NCI-H2171 treated with DMSO at 0.1 percent for 48 hours (cell line): ENCODE measurements around the gene LIPG.
"Not testable (repeated sequence)": the region's sequence is repeated elsewhere in the genome, so short reads cannot be mapped to it uniquely, and the experiment has no call there.

Source experiments
- DNase-seq: peaks from one replicate; lab custom pipeline; 2025; lab: John Stamatoyannopoulos, UW

LIPG gene

GRCh38 chr18:49561289-49562193 lies at the start of gene LIPG:
TSS of gene LIPG (plus strand) at chr18:49562057. CDS start at chr18:49562309, 252 bp downstream.
- DNase-seq = peak; percentile 92

DNA sequence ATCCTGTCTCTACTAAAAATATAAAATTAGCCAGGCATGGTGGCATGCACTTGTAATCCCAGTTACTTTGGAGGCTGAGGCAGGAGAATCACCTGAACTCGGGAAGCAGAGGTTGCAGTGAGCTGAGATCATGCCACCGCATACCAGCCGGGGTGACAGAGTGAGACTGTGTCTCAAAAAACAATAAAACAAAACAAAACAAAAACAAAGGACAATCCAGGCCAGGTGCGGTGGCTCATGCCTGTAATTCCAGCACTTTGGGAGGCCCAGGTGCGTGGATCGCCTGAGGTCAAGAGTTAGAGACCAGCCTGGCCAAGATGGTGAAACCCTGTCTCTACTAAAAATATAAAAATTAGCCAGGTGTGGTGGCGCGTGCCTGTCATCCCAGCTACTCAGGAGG lies 49.0 kb upstream of the LIPG start:
- not testable (repeated sequence) for DNase-seq

DNA sequence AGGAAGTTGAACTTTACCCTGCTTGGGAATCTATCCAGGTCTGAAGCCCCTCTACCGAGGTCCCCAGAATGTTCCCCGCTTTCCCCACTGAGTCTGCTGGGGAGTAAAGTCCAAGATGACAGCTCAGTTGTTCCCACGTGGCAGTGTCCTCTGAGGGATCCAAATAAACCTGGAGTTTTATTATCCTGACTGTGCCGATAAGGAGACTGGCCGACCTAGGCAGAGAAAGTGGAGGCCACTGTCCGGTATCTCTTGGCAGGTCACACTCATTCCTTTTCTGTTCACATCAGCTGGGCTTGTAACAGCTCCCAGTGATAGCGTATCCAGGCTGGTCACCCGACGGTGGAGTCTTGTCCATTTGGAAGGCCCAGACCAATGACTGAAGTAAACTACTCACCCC lies 47.3 kb upstream of the LIPG start:
- no peak for DNase-seq

- DNase-seq = not testable (repeated sequence)
Observed at GRCh38 chr18:49515003-49515402, 46.9 kb upstream of the LIPG start.

DNA sequence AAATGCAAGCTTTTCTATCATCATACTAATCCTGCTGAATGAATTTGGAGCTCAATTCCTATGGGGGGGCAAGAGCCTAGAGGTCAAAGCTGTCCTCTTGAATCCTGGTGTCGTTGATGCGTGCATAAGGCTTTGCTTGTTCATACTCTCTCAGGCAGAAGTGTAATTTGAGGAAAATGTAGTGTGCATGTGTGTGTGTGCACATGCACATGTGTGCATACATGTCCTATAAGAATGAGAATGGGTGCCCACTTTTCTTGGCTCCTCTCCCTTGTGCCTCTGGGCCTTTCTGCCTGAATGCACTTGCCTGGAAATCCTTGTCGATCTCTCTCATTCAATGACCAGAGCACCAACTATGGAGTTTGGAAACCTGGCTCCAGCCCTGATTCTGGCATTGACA lies 46.3 kb upstream of the LIPG start:
- DNase-seq = no peak

- DNase-seq = no peak
Observed at GRCh38 chr18:49517483-49517882, 44.4 kb upstream of the LIPG start.

- DNase-seq = no peak
Observed at GRCh38 chr18:49519101-49519971, 42.5 kb upstream of the LIPG start.

GRCh38 chr18:49520661-49521145 lies 41.2 kb upstream of the LIPG start:
- DNase-seq = peak; percentile 91

- DNase-seq = peak; percentile 98
Observed at GRCh38 chr18:49521216-49521835, 40.5 kb upstream of the LIPG start.

DNA sequence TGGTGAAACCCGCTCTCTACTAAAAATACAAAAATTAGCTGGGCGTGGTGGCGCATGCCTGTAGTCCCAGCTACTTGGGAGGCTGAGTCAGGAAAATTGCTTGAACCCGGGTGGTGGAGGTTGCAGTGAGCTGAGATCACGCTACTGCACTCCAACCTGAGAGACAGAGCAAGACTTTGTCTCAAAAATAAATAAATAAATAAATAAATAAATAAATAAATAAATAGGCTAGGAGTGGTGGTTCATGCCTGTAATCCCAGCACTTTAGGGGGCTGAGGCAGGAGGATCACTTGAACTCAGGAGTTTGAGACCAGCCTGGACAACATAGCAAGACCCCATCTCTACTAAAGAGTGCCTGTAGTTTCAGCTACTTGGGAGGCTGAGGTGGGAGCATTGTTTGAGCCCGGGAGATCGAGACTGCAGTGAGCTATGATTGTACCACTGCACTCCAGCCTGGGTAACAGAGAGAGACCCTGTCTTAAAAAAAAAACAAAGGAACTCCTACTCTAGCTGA lies 38.2 kb upstream of the LIPG start:
- not testable (repeated sequence) for DNase-seq

DNA sequence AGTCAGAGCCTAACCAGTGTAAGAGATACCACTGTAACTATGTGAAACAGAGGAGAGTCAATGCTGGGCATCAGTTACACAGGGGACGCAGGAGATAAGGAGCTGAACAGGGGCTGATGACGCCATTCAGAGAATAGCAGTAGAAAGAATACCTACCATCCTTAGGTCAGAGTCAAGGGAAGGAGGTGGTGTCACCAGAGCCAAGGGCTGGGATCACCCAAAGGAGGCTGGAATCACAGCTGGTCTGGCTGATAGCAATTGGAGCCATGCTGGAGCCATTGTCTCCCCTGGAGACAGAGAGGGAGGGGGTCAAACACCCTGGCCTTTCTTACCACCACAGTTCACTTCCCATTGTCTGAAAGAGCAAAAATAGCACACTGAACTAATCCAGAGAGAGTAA lies 37.5 kb upstream of the LIPG start:
- DNase-seq = no peak

GRCh38 chr18:49524951-49525350 lies 36.9 kb upstream of the LIPG start:
- DNase-seq = no peak

DNA sequence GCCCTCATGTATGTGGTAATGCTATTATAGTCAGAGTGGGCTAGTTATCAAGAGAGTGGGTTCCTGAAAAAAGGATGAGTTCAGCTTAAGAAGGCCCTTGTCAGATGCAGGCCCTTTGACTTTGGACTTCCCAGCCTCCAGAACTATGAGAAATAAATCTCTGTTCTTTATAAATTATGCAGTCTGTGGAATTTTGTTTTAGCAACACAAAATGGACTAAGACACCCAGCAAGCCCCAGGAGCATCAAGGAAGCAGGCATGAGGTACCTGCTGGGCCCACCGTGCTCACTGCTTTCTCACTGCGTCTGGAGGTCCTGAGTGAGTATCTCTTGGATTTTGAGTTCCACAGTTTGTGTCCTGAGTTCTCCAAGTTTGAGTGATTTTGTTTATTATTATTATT lies 35.9 kb upstream of the LIPG start:
- DNase-seq = no peak

DNA sequence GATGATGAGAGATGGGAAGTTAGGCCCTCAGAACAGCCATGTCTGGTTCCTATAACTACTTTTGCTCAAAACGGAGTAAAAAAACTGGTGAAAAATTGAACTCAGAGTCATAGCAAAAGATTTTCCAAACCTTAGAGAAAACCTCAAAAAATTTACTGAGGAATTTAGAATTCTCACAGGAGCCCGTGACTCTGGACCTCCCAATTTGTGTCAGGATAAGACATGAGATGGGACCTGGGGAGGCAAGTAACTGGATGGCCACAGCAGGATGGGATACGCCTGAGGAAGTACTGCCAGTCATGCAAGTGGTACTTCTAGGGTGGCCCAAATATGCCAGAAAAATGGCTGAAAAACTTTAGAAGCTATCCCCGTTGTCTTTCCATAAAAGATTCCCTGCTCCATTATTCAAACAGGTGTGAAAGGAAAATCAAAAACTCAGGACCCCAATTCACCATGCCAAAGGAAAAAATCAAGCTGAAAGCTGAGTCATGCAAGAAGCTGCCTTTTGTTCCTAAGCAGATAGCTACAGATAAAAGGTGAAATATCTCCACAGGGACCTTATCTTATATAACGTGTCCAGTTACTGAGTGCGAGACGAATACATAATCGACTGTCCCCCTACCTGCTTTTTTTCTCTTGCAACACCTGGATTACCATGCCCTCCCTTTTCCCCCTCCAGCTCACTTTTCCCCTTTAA lies 34.1 kb upstream of the LIPG start:
- DNase-seq = no peak

DNA sequence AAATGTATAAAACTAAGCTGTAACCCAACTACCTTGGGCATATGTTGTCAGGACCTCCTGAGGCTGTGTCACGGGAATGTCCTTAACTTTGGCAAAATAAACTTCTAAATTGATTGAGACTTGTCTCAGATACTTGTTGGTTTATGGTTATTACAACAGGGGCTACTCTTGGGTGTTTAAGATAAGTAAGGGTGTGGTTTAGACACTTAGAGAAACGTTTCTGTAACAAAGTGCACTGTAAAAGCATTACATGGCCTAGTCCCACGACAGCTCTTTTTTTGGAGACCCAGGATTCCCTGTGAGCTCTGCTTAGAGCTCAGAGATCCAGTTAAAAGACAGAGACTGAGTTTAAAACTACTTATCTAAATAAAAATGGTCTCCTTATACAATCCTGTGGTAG lies 32.3 kb upstream of the LIPG start:
- DNase-seq = no peak

DNA sequence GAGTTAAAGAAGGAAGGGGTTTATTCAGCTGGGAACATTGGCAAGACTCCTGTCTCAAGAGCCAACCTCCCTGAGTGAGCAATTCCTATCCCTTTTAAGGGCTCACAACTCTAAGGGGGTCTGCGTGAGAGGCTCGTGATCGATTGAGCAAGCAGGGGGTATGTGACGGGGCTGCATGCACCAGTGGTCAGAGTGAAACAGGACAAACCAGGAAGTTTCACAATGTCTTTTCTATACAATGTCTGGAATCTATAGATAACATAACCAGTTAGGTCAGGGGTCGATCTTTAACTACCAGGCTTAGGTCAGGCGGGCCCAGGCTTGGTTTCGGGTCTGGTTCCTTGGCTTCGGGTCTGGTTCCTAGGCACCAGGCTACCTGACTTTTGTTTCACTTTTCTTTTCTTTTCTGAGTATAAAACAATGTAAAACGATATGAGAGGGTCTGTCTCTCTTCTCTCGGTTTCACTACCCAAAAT lies 30.1 kb upstream of the LIPG start:
- DNase-seq = no peak

GRCh38 chr18:49534846-49535601 lies 26.8 kb upstream of the LIPG start:
- DNase-seq = no peak

DNA sequence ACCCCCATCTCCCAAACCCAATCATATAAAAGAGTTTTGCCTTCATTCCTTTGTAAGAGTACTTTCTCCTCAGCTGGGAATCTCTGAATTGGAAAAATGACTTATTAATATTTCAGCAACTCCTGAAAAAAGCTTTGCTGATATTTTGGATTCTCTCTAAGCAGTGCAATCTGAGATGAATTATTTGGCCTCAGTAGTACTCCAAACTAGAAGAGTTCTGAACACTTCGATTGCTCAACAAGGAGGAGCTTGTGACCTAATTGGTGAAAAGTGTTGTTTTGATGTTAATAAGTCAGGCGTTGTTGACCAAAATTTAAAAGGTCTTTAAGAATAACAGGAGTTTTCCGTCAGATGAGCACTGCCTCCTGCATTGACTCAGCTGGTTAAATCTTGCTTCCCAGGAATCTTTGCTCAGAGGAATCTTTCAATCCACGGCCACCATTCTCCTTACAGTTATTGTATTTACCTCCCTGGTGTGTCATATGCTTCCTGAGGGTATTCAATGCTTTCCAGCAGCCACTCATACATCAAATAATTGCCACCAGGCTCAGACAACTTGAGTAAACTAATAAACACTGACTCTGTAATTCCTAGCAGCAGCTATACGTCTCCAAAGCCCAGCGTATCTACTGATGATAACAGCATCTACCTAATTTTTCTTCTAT lies 24.5 kb upstream of the LIPG start:
- no peak for DNase-seq

- no peak for DNase-seq
Observed at GRCh38 chr18:49544362-49544761, 17.5 kb upstream of the LIPG start.

DNA sequence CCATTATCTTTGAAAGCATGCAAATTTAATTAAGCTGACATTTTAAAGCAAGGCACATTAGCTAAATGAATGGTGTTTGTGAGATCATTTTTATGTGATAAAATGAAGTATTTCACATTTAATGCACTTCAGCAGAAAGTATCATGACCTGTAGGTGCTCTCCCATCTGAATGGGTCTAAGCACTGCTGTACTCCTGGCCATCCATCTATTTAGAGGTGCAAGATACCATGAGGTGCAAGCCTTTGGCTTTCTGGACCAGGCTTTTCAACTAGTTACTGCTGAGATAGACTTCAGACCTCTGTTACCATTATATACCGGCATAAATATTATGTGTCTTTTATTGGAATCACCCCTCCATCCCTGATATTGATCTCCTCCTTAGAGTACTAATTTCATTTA lies 15.6 kb upstream of the LIPG start:
- no peak for DNase-seq
